Keratinocyte (primary cell): ENCODE measurements around the gene TPGS2. TPM values are rescaled to one million over a fixed set of nuclear protein-coding genes. Genes with fewer than 3 reads are reported as not detected.

Experiments used
- DNase-seq: peaks from one replicate; pipeline ENCODE4 v3.0.0-alpha.2; 2011; ENCODE audit warnings: low read depth, missing footprints, low spot score
- FAIRE-seq: peaks from 2 replicates; lab custom pipeline; 2011; peaks lifted over from hg19 to GRCh38; lab: Jason Lieb, UNC
- H2AFZ ChIP-seq: 2 replicates; pipeline ENCODE4 v1.6.0; 2012; ENCODE audit warnings: low read length, control low read depth, inconsistent platforms; ENCODE audit not compliant: control insufficient read depth
- H3K27ac ChIP-seq: 2 replicates; pipeline ENCODE4 v1.5.1; 2011; ENCODE audit warnings: low read length; ENCODE audit not compliant: control insufficient read depth, insufficient read depth
- H3K27me3 ChIP-seq: 3 replicates; pipeline ENCODE4 v1.6.0; 2011; ENCODE audit warnings: low read length; ENCODE audit not compliant: control insufficient read depth, insufficient read depth; ENCODE audit errors: extremely low read depth
- H3K36me3 ChIP-seq, 2 experiments: 2 replicates in 1 of 2; 3 replicates in 1 of 2; pipeline ENCODE4 v1.5.1; 2011; ENCODE audit warnings: low read length in 2 of 2, mild to moderate bottlenecking in 1 of 2; ENCODE audit not compliant: control insufficient read depth in 2 of 2, insufficient read depth in 2 of 2; ENCODE audit errors: extremely low read depth in 1 of 2
- H3K4me1 ChIP-seq: 3 replicates; pipeline ENCODE4 v1.5.1; 2011; ENCODE audit warnings: low read length; ENCODE audit not compliant: control insufficient read depth, insufficient read depth; ENCODE audit errors: extremely low read depth
- H3K4me2 ChIP-seq: 3 replicates; pipeline ENCODE4 v1.6.0; 2011; ENCODE audit warnings: low read depth, low read length; ENCODE audit not compliant: control insufficient read depth, insufficient read depth; ENCODE audit errors: extremely low read depth
- H3K4me3 ChIP-seq, 3 experiments: fragments of 200-600 bp in 1 of 3; sonication (generic) in 1 of 3; 2 replicates in 2 of 3; 3 replicates in 1 of 3; pipeline ENCODE4 v1.5.1; 2011 to 2016; ENCODE audit warnings: low read length in 3 of 3, mild to moderate bottlenecking in 3 of 3, control low read depth in 2 of 3, inconsistent platforms in 1 of 3, low read depth in 1 of 3, mixed read lengths in 1 of 3, mixed run types in 1 of 3, moderate library complexity in 1 of 3; ENCODE audit not compliant: control insufficient read depth in 2 of 3, insufficient read depth in 2 of 3; ENCODE audit errors: extremely low read depth in 1 of 3
- H3K79me2 ChIP-seq: 2 replicates; pipeline ENCODE4 v1.6.0; 2012; ENCODE audit warnings: low read length; ENCODE audit not compliant: control insufficient read depth, insufficient read depth
- H3K9ac ChIP-seq: 3 replicates; pipeline ENCODE4 v1.6.0; 2011; ENCODE audit warnings: low read length; ENCODE audit not compliant: control insufficient read depth, insufficient read depth; ENCODE audit errors: extremely low read depth
- H3K9me1 ChIP-seq: 3 replicates; pipeline ENCODE4 v1.6.0; 2011; ENCODE audit warnings: low read length; ENCODE audit not compliant: control insufficient read depth, insufficient read depth; ENCODE audit errors: extremely low read depth
- H3K9me3 ChIP-seq: 2 replicates; pipeline ENCODE4 v1.5.1; 2012; ENCODE audit warnings: low read depth, low read length; ENCODE audit not compliant: control insufficient read depth
- H4K20me1 ChIP-seq: 3 replicates; pipeline ENCODE4 v1.6.0; 2011; ENCODE audit warnings: low read length; ENCODE audit not compliant: control insufficient read depth, insufficient read depth; ENCODE audit errors: extremely low read depth
- EZH2 ChIP-seq: IDR thresholded peaks from one replicate; pipeline ENCODE4 v1.6.1; 2012; ENCODE audit warnings: inconsistent platforms, mild to moderate bottlenecking, low read length, moderate library complexity
- dilution Hi-C: fragments of 300-500 bp; cut with MboI; formaldehyde crosslinking; loops from one replicate; pipeline ENCODE4 v1.7.0; 2020; ENCODE audit warnings: low sequenced_read_pairs; ENCODE audit not compliant: extremely low pct_ligation_motif_present
- polyA plus RNA-seq, 5 experiments: library from polyadenylated mRNA; depleted of rRNA in 3 of 5; stranded (reverse) in 3 of 5; stranded (forward) in 1 of 5; unstranded in 1 of 5; fragments of >200 nt; gene quantifications; 1 replicate in 1 of 5; 2 replicates in 3 of 5; 3 replicates in 1 of 5; pipeline versions ENCODE4 v1.2.1 to v1.2.3, GENCODE V29; 2011 to 2012; ENCODE audit warnings: missing spikeins in 2 of 5, low read depth in 1 of 5, low replicate concordance in 1 of 5
- TF ChIP-seq, protein P1 (sequence below), 3 experiments: IDR thresholded peaks in 1 of 3; conservative IDR thresholded peaks in 1 of 3; optimal IDR thresholded peaks in 1 of 3; 2 replicates in 2 of 3; 3 replicates in 1 of 3; pipeline versions ENCODE3 to v1.5.1; 2011; ENCODE audit warnings: low read length in 3 of 3, mild to moderate bottlenecking in 3 of 3, moderate library complexity in 2 of 3, control low read depth in 1 of 3, inconsistent platforms in 1 of 3; ENCODE audit not compliant: insufficient read depth in 2 of 3; ENCODE audit errors: extremely low read depth in 1 of 3

The TPGS2 gene
- polyA plus RNA-seq, 1 donor (not counting 4 experiments of a cell fraction or from before 2014, with no cell fraction given), result 254 TPM

- H3K9me3 ChIP-seq, result no peaks in the 10 kb centered on the region
- H3K27ac ChIP-seq, result peak overlapping the region; percentile 95
- H3K79me2 ChIP-seq, result peaks cover 18% of the 10 kb centered on the region
- H3K4me2 ChIP-seq, result peak overlapping the region; percentile 95
- H3K4me3 ChIP-seq, result peak overlapping the region in 2 of 3 experiments; percentile 92 to 97
- peaks cover 14% of the 10 kb centered on the region for H3K4me1 ChIP-seq
- TF ChIP-seq, protein P1, sequence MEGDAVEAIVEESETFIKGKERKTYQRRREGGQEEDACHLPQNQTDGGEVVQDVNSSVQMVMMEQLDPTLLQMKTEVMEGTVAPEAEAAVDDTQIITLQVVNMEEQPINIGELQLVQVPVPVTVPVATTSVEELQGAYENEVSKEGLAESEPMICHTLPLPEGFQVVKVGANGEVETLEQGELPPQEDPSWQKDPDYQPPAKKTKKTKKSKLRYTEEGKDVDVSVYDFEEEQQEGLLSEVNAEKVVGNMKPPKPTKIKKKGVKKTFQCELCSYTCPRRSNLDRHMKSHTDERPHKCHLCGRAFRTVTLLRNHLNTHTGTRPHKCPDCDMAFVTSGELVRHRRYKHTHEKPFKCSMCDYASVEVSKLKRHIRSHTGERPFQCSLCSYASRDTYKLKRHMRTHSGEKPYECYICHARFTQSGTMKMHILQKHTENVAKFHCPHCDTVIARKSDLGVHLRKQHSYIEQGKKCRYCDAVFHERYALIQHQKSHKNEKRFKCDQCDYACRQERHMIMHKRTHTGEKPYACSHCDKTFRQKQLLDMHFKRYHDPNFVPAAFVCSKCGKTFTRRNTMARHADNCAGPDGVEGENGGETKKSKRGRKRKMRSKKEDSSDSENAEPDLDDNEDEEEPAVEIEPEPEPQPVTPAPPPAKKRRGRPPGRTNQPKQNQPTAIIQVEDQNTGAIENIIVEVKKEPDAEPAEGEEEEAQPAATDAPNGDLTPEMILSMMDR (optimal IDR thresholded peaks at IDR 0.05 in 1 of 3, IDR thresholded peaks at IDR 0.05 in 1 of 3, conservative IDR thresholded peaks at IDR 0.05 in 1 of 3; ENCODE audit: extremely low read depth in 1 of 3, insufficient read depth in 2 of 3, low read length in 3 of 3), result no peak
- no peak for TF ChIP-seq EZH2
- H4K20me1 ChIP-seq, result no peaks in the 10 kb centered on the region
- dilution Hi-C loops, result no loop called here
- no peaks in the 10 kb centered on the region for H3K27me3 ChIP-seq
- FAIRE-seq (no peak), DNase-seq (no peak)
- no peaks in the 10 kb centered on the region for H3K36me3 ChIP-seq
- no peaks in the 10 kb centered on the region for H3K9me1 ChIP-seq
- H3K9ac ChIP-seq, result peak overlapping the region; percentile 88
- peak overlapping the region; percentile 99 for H2AFZ ChIP-seq
Measured at GRCh38 chr18:36830158-36830495, 1.3 kb upstream of the TPGS2 start.

GRCh38 chr18:36829362-36830157 lies 758 bp upstream of the TPGS2 start:
- Histone ChIP-seq H3K9me1 (no peaks in the 10 kb centered on the region), H3K27ac (peak overlapping the region; percentile 95), H3K4me3 (peak overlapping the region; percentile 86 to 97 (median 92)), H3K27me3 (no peaks in the 10 kb centered on the region), H3K9ac (peak overlapping the region; percentile 88), H3K36me3 (no peaks in the 10 kb centered on the region), H3K79me2 (peaks cover 18% of the 10 kb centered on the region), H2AFZ (peak overlapping the region; percentile 99), H3K4me2 (peak overlapping the region; percentile 95), H3K9me3 (no peaks in the 10 kb centered on the region), H4K20me1 (no peaks in the 10 kb centered on the region), H3K4me1 (peaks cover 14% of the 10 kb centered on the region)
- TF ChIP-seq EZH2, result no peak
- TF ChIP-seq, protein P1 (optimal IDR thresholded peaks at IDR 0.05 in 1 of 3, IDR thresholded peaks at IDR 0.05 in 1 of 3, conservative IDR thresholded peaks at IDR 0.05 in 1 of 3; ENCODE audit: extremely low read depth in 1 of 3, insufficient read depth in 2 of 3, low read length in 3 of 3), result no peak
- no peak for DNase-seq
- dilution Hi-C loops, result no loop called here
- peak; percentile 81 for FAIRE-seq
